ENCODE data around the gene METTL14. TPM values are rescaled to one million over a fixed set of nuclear protein-coding genes. Genes with fewer than 3 reads are reported as not detected.

Gene METTL14
- total RNA-seq, 1 donor from 2014 or later: 12.3 TPM

DNA sequence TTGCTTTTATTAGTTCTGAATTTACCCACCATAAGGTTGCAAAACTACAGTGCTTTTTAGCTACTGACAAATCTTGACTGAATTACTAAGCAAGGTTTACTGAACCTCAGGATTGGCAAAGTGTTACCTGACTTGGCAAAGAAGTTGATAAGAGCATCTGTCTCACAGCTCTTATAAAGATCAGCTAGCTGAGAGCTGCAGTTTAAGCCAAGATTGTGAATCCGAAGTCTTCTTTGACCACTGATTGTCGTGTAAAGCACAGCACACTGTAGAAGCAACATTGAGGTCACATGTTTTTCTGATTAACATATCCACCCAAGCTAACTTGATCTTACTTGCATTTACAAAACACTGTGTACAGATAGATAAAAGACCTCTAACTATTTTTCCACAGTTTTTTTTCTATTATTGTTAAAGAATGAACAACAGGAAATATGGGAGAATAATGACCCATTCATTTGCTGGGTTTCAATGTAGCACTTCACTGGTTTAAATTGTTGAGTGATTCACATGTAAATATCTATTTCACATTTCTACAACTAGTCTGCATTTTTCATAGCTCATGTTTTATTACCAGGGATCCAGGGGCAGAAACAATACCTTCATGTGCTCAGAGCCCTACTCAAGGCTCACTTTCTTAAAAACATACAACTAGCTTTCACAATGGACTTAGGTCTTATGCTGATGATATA, 54.0 kb downstream of the METTL14 start:
- Histone ChIP-seq H3K36me3 (peaks cover 0 to 42% of the 10 kb centered on the region in 2 donors), H3K9me3 (no peaks in the 10 kb centered on the region), H3K4me3 (no peak overlapping the region), H3K27ac (no peak overlapping the region), H3K27me3 (no peaks in the 10 kb centered on the region), H3K4me1 (peaks cover 8% of the 10 kb centered on the region)
- DNase-seq (ENCODE audit: extremely low spot score in 2 of 2): no peak
- TF ChIP-seq POLR2A (IDR thresholded peaks at IDR 0.05): no peak
- no peak for TF ChIP-seq POLR2AphosphoS5 (IDR thresholded peaks at IDR 0.05; ENCODE audit: insufficient read depth in 1 of 2, low read depth in 1 of 2)
- TF ChIP-seq, protein P1, sequence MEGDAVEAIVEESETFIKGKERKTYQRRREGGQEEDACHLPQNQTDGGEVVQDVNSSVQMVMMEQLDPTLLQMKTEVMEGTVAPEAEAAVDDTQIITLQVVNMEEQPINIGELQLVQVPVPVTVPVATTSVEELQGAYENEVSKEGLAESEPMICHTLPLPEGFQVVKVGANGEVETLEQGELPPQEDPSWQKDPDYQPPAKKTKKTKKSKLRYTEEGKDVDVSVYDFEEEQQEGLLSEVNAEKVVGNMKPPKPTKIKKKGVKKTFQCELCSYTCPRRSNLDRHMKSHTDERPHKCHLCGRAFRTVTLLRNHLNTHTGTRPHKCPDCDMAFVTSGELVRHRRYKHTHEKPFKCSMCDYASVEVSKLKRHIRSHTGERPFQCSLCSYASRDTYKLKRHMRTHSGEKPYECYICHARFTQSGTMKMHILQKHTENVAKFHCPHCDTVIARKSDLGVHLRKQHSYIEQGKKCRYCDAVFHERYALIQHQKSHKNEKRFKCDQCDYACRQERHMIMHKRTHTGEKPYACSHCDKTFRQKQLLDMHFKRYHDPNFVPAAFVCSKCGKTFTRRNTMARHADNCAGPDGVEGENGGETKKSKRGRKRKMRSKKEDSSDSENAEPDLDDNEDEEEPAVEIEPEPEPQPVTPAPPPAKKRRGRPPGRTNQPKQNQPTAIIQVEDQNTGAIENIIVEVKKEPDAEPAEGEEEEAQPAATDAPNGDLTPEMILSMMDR (IDR thresholded peaks at IDR 0.05): no peak
- intact Hi-C loops (cut with DNase I): no loop called here

DNA sequence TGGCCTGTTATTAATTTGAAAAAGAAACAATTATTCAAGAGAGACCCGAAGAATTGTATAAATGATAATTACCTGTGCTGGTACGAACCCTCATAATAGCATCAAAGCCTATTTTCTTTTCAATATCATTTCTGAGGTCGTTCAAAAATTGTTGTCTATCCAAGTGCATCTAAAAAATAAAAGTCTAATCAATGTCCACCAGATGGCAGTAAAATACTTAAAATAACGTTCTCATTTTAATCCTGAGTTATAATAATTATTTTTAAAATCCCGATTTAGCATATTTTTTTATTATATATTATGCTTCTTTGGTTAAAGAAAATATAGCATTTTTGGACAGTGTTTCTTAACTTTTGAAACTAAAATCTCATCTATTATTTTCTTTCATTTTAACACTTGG, 55.7 kb downstream of the METTL14 start:
- peaks cover 0 to 34% of the 10 kb centered on the region in 2 donors for H3K36me3 ChIP-seq
- H3K4me1 ChIP-seq: peaks cover 16% of the 10 kb centered on the region
- TF ChIP-seq, protein P1 (IDR thresholded peaks at IDR 0.05): peak; percentile 19 to 58 (median 49)
- TF ChIP-seq POLR2AphosphoS5 (IDR thresholded peaks at IDR 0.05; ENCODE audit: insufficient read depth in 1 of 2, low read depth in 1 of 2): no peak
- intact Hi-C loops (cut with DNase I): loop anchor here (10.0 kb wide), 1 partner anchor 544 kb away; no protein-coding TSS in a partner anchor
- no peaks in the 10 kb centered on the region for H3K9me3 ChIP-seq
- DNase-seq (ENCODE audit: extremely low spot score in 2 of 2): no peak
- H3K27ac ChIP-seq: peak overlapping the region; percentile 68
- no peaks in the 10 kb centered on the region for H3K27me3 ChIP-seq
- no peak overlapping the region for H3K4me3 ChIP-seq

DNA sequence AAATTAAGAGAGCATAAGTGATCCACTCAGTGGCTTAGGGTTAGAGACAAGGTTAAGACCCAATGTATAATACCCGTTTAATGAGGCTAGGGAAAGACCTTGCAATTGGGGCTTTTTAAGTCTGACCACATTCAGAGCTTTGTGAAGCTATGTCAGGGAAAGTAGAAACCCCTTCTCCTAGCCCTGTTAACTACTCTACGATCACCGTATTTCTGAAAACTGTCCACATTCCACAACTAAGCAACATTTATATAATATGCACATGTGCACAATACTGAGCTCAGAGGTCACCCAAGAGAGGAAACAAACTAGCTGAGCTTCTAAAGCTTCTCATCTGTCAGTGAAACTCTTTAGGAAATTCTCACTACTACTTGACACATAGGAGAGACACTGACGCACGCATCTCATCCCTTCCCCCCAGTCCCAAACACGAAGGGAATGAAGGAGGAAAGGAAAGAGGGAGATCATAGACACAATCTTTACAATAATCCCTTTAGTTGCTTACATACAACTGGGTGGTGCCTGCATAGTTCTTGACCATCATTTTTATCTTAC, 56.2 kb downstream of the METTL14 start:
- Histone ChIP-seq H3K27ac (peak overlapping the region; percentile 68), H3K27me3 (no peaks in the 10 kb centered on the region), H3K4me1 (peaks cover 21% of the 10 kb centered on the region), H3K36me3 (peaks cover 0 to 29% of the 10 kb centered on the region in 2 donors), H3K4me3 (no peak overlapping the region), H3K9me3 (no peaks in the 10 kb centered on the region)
- DNase-seq (ENCODE audit: extremely low spot score in 2 of 2): no peak
- TF ChIP-seq POLR2AphosphoS5 (IDR thresholded peaks at IDR 0.05; ENCODE audit: insufficient read depth in 1 of 2, low read depth in 1 of 2): no peak
- TF ChIP-seq, protein P1 (IDR thresholded peaks at IDR 0.05): no peak
- intact Hi-C loops (cut with DNase I): loop anchor here (10.0 kb wide), 1 partner anchor 543 kb away; no protein-coding TSS in a partner anchor

DNA sequence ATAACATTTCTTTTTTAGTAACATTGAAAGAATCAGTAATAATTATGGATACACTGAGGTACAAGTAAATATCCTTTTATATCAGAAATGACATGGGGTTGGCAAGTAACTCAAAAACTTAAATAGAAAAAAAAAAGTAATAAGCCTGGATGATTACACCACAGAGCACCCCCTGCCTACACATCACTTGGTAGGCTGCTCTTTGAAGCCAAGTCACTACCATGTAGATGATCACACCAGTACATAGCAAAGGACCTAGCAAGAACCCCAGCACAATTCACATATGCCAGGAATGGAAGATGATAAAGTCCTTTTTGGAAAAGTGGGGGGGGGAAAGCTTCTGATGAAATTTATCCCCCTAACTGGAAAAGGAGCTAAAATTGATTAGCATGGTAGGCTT, 56.9 kb downstream of the METTL14 start:
- Histone ChIP-seq H3K4me1 (peaks cover 27% of the 10 kb centered on the region), H3K27me3 (no peaks in the 10 kb centered on the region), H3K36me3 (peaks cover 0 to 23% of the 10 kb centered on the region in 2 donors), H3K9me3 (no peaks in the 10 kb centered on the region), H3K27ac (peak overlapping the region; percentile 68), H3K4me3 (no peak overlapping the region)
- intact Hi-C loops (cut with DNase I): loop anchor here (10.0 kb wide), 1 partner anchor 543 kb away; no protein-coding TSS in a partner anchor
- TF ChIP-seq POLR2A (IDR thresholded peaks at IDR 0.05): no peak
- TF ChIP-seq POLR2AphosphoS5 (IDR thresholded peaks at IDR 0.05; ENCODE audit: insufficient read depth in 1 of 2, low read depth in 1 of 2): no peak
- TF ChIP-seq, protein P1 (IDR thresholded peaks at IDR 0.05): no peak
- DNase-seq (ENCODE audit: extremely low spot score in 2 of 2): no peak

DNA sequence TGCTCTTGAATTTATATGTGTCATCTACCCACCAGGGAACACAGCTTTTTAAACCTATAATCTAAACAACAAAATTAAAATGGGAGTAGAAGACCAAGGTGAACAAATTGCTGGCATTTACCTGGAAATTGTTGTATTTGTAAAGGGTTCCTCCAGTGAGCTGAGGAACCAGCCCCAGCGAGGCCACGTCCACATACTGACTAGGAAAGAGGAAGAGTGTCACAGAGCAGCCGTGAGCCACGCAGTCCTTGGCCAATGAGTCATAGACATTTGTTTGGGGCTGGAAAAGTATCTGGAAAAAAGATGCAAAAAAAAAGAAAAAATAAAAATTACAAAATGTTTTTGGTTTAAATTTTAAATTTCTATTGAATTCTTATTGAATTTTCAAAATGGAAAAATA, 58.7 kb downstream of the METTL14 start:
- intact Hi-C loops (cut with DNase I): loop anchor here (10.0 kb wide), 1 partner anchor 541 kb away; no protein-coding TSS in a partner anchor
- Histone ChIP-seq H3K4me1 (peaks cover 27% of the 10 kb centered on the region), H3K36me3 (peaks cover 0 to 11% of the 10 kb centered on the region in 2 donors), H3K27ac (no peak overlapping the region), H3K4me3 (no peak overlapping the region), H3K27me3 (no peaks in the 10 kb centered on the region), H3K9me3 (no peaks in the 10 kb centered on the region)
- DNase-seq (ENCODE audit: extremely low spot score in 2 of 2): no peak
- TF ChIP-seq, protein P1 (IDR thresholded peaks at IDR 0.05): no peak
- no peak for TF ChIP-seq POLR2AphosphoS5 (IDR thresholded peaks at IDR 0.05; ENCODE audit: insufficient read depth in 1 of 2, low read depth in 1 of 2)
- no peak for TF ChIP-seq POLR2A (IDR thresholded peaks at IDR 0.05)

All from vagina (tissue), 2 donors.